GM12878 (cell line): Measurements from ENCODE around the gene JADE2.

Experiments used
- CEBPB ChIP-seq, 2 experiments: fragments of 150-350 bp in 1 of 2; IDR thresholded peaks; 2 replicates each; pipeline ENCODE4 v1.6.1; 2012 to 2014; ENCODE audit warnings: low read depth in 2 of 2, low read length in 2 of 2, borderline replicate concordance in 1 of 2, inconsistent platforms in 1 of 2
- CTCF ChIP-seq, 3 experiments: IDR thresholded peaks in 2 of 3; conservative IDR thresholded peaks in 1 of 3; 2 replicates each; pipeline ENCODE4 v1.5.1; 2011; ENCODE audit warnings: low read depth in 3 of 3, low read length in 3 of 3, mild to moderate bottlenecking in 3 of 3, control low read depth in 2 of 3, moderate library complexity in 2 of 3, inconsistent platforms in 1 of 3, mixed read lengths in 1 of 3; ENCODE audit not compliant: control insufficient read depth in 2 of 3, insufficient read depth in 1 of 3; ENCODE audit errors: extremely low read depth in 1 of 3
- POLR2A ChIP-seq: IDR thresholded peaks from 2 replicates; pipeline ENCODE4 v1.6.1; 2011; ENCODE audit warnings: low read depth, mild to moderate bottlenecking, low read length
- RAD51 ChIP-seq: fragments of 450-650 bp; IDR thresholded peaks from 2 replicates; pipeline ENCODE4 v1.6.1; 2016; ENCODE audit warnings: moderate library complexity, mild to moderate bottlenecking, inconsistent platforms

GRCh38 chr5:134610725-134611124, 85.3 kb downstream of the JADE2 start:
- TF ChIP-seq CEBPB (IDR thresholded peaks at IDR 0.05; ENCODE audit: borderline replicate concordance in 1 of 2, low read depth in 2 of 2, low read length in 2 of 2) (no peak), CTCF (IDR thresholded peaks at IDR 0.05 in 2 of 3, conservative IDR thresholded peaks at IDR 0.05 in 1 of 3; ENCODE audit: control insufficient read depth in 2 of 3, extremely low read depth in 1 of 3, insufficient read depth in 1 of 3, low read depth in 3 of 3, low read length in 3 of 3) (no peak), RAD51 (no peak), POLR2A (no peak)
